Gastroesophageal sphincter (tissue), 3 donors: ENCODE data around the gene PITPNM2.

Experiments
- EP300 ChIP-seq: sonication (generic); formaldehyde crosslinking; IDR thresholded peaks from one replicate; pipeline ENCODE4 v1.6.1; 2017; ENCODE audit warnings: antibody characterized with exemption, mild to moderate bottlenecking
- POLR2A ChIP-seq, 2 donors: fragments of 450-650 bp; IDR thresholded peaks; one replicate each; pipeline ENCODE4 v1.6.1; 2017; ENCODE audit warnings: antibody characterized with exemption in 2 of 2, mild to moderate bottlenecking in 2 of 2, moderate library complexity in 1 of 2
- POLR2AphosphoS5 ChIP-seq: sonication (generic); formaldehyde crosslinking; IDR thresholded peaks from one replicate; pipeline ENCODE4 v1.6.1; 2017; ENCODE audit warnings: antibody characterized with exemption
- TF ChIP-seq, protein P1 (sequence below), 4 experiments: fragments of 200-600 bp in 2 of 4; fragments of 450-650 bp in 2 of 4; sonication (generic) in 1 of 4; IDR thresholded peaks; one replicate each; pipeline ENCODE4 v1.5.1; 2017 to 2019; ENCODE audit warnings: antibody characterized with exemption in 4 of 4, mild to moderate bottlenecking in 2 of 4, moderate library complexity in 2 of 4

- TF ChIP-seq, protein P1, sequence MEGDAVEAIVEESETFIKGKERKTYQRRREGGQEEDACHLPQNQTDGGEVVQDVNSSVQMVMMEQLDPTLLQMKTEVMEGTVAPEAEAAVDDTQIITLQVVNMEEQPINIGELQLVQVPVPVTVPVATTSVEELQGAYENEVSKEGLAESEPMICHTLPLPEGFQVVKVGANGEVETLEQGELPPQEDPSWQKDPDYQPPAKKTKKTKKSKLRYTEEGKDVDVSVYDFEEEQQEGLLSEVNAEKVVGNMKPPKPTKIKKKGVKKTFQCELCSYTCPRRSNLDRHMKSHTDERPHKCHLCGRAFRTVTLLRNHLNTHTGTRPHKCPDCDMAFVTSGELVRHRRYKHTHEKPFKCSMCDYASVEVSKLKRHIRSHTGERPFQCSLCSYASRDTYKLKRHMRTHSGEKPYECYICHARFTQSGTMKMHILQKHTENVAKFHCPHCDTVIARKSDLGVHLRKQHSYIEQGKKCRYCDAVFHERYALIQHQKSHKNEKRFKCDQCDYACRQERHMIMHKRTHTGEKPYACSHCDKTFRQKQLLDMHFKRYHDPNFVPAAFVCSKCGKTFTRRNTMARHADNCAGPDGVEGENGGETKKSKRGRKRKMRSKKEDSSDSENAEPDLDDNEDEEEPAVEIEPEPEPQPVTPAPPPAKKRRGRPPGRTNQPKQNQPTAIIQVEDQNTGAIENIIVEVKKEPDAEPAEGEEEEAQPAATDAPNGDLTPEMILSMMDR (IDR thresholded peaks at IDR 0.05) = no peak
- TF ChIP-seq POLR2A (IDR thresholded peaks at IDR 0.05) = no peak
- no peak for TF ChIP-seq POLR2AphosphoS5
- TF ChIP-seq EP300 = no peak
Observed at GRCh38 chr12:123113026-123113425, 37.9 kb downstream of the PITPNM2 start.
